ENCODE measurements around the gene PARP12. TPM values are rescaled to one million over a fixed set of nuclear protein-coding genes. Genes with fewer than 3 reads are reported as not detected.

The PARP12 gene
- total RNA-seq, 2 donors from 2014 or later, result 21.9 to 46.4 TPM

DNA sequence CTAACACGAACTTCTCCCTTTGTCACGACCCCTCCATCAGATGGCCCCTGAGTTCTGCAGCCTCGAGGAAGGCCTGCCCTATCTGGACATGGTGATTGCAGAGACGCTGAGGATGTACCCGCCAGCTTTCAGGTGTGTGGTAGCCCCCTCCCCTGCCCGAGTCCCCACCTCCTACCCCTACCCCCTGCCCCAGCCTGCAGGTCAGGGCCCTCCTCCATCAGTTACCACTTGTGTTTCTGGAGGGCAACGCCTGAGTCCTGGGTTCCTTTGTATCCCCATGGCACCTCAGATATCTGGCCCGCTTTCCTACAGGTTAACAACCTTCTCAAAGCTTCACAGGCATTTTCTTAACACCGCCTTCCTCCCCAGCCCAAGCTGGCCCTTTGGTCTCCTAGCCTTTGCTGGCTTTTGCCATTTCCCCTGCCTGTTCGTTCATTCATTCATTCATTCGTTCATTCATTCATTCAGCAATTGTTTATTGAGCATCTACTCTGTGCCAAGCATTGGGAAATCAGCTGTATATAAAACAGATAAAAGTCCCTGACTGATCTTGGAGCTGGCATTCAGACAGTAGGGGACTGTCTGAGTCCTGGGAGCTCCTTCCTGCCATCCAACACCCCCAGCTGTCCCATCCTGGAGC is 55.6 kb downstream of the PARP12 start:
- no peak for DNase-seq (ENCODE audit: low spot score)
- Histone ChIP-seq H3K4me3 (no peak overlapping the region), H3K4me1 (replicated peaks) (no peaks in the 10 kb centered on the region), H3K27ac (no peak overlapping the region), H3K27me3 (replicated peaks; ENCODE audit: insufficient read depth) (no peaks in the 10 kb centered on the region), H3K36me3 (no peaks in the 10 kb centered on the region), H3K9me3 (no peaks in the 10 kb centered on the region)
- WGBS, result 94% methylated on average over 11 of the region's 11 CpGs
- TF ChIP-seq, protein P1, sequence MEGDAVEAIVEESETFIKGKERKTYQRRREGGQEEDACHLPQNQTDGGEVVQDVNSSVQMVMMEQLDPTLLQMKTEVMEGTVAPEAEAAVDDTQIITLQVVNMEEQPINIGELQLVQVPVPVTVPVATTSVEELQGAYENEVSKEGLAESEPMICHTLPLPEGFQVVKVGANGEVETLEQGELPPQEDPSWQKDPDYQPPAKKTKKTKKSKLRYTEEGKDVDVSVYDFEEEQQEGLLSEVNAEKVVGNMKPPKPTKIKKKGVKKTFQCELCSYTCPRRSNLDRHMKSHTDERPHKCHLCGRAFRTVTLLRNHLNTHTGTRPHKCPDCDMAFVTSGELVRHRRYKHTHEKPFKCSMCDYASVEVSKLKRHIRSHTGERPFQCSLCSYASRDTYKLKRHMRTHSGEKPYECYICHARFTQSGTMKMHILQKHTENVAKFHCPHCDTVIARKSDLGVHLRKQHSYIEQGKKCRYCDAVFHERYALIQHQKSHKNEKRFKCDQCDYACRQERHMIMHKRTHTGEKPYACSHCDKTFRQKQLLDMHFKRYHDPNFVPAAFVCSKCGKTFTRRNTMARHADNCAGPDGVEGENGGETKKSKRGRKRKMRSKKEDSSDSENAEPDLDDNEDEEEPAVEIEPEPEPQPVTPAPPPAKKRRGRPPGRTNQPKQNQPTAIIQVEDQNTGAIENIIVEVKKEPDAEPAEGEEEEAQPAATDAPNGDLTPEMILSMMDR (IDR thresholded peaks at IDR 0.05), result no peak
- TF ChIP-seq POLR2AphosphoS5 (IDR thresholded peaks at IDR 0.05) (no peak), POLR2A (IDR thresholded peaks at IDR 0.05) (no peak)
- intact Hi-C loops (cut with DNase I), result loop anchor here (10.0 kb wide), 1 partner anchor 318 kb away; no protein-coding TSS in a partner anchor

DNA sequence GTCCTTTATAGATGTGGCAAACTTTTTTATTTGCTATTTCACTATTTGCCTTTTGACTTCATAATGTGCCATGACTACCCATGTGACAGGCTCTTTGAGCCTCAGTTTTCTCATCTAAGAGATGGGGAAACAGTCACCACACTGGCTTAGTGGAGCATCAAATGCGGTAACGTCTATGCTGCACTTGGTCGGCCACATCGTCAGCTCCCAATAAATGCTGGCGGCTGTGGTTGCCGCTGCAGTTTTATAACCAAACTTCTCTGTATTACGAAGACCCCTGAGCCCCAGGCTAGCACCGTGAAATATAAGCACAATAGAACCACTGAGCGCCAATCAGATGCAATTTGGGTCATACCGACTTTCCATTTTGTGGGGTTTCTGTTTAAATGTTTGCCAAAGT is 56.2 kb downstream of the PARP12 start:
- no peaks in the 10 kb centered on the region for H3K4me1 ChIP-seq (replicated peaks)
- TF ChIP-seq, protein P1 (IDR thresholded peaks at IDR 0.05), result no peak
- TF ChIP-seq POLR2AphosphoS5 (IDR thresholded peaks at IDR 0.05) (no peak), POLR2A (IDR thresholded peaks at IDR 0.05) (no peak)
- H3K4me3 ChIP-seq, result no peak overlapping the region
- H3K27ac ChIP-seq, result no peak overlapping the region
- no peak for DNase-seq (ENCODE audit: low spot score)
- H3K9me3 ChIP-seq, result no peaks in the 10 kb centered on the region
- H3K27me3 ChIP-seq (replicated peaks; ENCODE audit: insufficient read depth), result no peaks in the 10 kb centered on the region
- WGBS, result 94% methylated on average over 10 of the region's 10 CpGs
- intact Hi-C loops (cut with DNase I), result loop anchor here (10.0 kb wide), 1 partner anchor 318 kb away; no protein-coding TSS in a partner anchor
- H3K36me3 ChIP-seq, result no peaks in the 10 kb centered on the region

DNA sequence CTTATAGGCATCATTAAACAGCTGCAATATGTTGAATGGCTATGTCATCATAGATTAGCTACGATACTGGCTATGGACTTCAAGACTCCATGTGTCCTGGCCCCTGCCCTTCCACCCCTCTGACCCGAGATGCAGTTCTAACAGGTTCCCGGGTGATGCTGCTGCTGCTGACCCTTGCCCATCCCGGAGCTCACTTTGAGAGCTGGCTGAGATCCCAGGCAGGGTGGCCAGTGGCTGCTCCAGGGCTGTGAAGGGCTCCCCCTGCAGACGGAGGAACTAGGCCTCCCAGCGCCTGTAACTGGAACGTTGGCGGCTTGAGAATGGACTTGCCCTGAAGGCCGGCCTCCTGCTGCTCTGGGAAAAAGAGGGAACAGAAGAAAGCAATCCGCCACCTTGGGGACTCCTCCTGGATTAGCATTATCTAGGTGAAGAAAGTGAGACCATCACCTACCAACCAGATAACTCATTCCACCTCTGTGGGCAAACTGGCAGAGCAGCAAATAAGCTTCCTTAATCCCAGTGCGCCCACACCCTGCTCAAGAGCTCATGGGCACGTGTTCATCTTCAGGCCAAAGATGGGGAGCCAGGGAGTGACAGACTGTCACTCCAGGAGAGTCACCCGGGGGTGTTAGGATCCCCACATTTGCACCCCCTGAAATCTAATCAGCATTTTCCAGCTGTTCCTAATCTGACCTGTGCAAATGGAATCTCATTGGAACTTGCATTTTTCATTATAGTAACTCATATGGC is 56.8 kb downstream of the PARP12 start:
- Histone ChIP-seq H3K9me3 (no peaks in the 10 kb centered on the region), H3K4me1 (replicated peaks) (no peaks in the 10 kb centered on the region), H3K36me3 (no peaks in the 10 kb centered on the region), H3K27me3 (replicated peaks; ENCODE audit: insufficient read depth) (no peaks in the 10 kb centered on the region), H3K27ac (no peak overlapping the region), H3K4me3 (no peak overlapping the region)
- DNase-seq (ENCODE audit: low spot score), result no peak
- TF ChIP-seq, protein P1 (IDR thresholded peaks at IDR 0.05), result no peak
- no peak for TF ChIP-seq POLR2AphosphoS5 (IDR thresholded peaks at IDR 0.05)
- TF ChIP-seq POLR2A (IDR thresholded peaks at IDR 0.05), result no peak
- 62% methylated on average over 13 of the region's 13 CpGs for WGBS
- intact Hi-C loops (cut with DNase I), result loop anchor here (10.0 kb wide), 1 partner anchor 319 kb away; no protein-coding TSS in a partner anchor

DNA sequence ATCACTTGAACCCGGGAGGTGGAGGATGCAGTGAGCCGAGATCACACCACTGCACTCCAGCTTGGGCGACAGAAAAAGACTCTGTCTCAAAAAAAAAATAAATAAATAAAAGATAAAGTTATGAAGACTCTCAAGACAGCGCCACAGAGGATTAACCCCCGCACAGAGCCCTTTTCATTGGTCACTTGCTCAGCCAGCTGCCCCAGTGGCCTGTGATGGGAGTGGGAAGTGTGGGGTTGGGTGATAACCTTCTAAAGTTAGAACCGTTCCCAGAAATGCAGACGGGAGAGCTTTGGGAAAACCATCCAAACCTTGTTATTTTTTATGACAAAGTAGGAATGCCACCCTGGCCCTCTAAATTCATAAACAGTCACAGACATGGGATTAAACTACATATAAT is 57.4 kb downstream of the PARP12 start:
- H3K9me3 ChIP-seq, result no peaks in the 10 kb centered on the region
- DNase-seq (ENCODE audit: low spot score), result no peak
- H3K4me3 ChIP-seq, result no peak overlapping the region
- TF ChIP-seq POLR2A (IDR thresholded peaks at IDR 0.05) (no peak), POLR2AphosphoS5 (IDR thresholded peaks at IDR 0.05) (no peak)
- TF ChIP-seq, protein P1 (IDR thresholded peaks at IDR 0.05), result no peak
- WGBS, result 84% methylated on average over 7 of the region's 7 CpGs
- no peaks in the 10 kb centered on the region for H3K4me1 ChIP-seq (replicated peaks)
- no peak overlapping the region for H3K27ac ChIP-seq
- no peaks in the 10 kb centered on the region for H3K27me3 ChIP-seq (replicated peaks; ENCODE audit: insufficient read depth)
- intact Hi-C loops (cut with DNase I), result loop anchor here (10.0 kb wide), 1 partner anchor 319 kb away; no protein-coding TSS in a partner anchor
- H3K36me3 ChIP-seq, result no peaks in the 10 kb centered on the region

Measured in prostate gland (tissue), 2 donors.